ENCODE data around the gene GBA3.

DNA sequence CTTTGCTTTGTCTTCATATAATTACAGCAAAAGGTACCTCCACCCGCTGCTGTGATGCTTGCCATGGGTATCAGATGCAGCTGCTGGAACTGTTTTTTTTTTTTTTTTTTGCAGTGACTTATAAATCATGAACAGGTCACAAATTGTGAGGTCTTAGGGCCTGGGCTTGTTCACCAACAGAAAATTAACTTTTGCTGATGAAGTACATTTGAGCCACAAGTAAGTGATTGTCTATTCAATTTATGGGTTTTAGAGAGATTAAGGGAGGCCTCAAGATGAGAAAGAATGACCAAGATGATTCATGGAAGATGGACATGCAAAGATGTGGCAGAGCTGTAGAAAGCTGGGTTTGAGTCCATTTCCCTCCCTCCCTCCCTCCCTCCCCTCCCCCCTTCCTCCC lies 18.0 kb upstream of the GBA3 start:
- TF ChIP-seq, protein P1, sequence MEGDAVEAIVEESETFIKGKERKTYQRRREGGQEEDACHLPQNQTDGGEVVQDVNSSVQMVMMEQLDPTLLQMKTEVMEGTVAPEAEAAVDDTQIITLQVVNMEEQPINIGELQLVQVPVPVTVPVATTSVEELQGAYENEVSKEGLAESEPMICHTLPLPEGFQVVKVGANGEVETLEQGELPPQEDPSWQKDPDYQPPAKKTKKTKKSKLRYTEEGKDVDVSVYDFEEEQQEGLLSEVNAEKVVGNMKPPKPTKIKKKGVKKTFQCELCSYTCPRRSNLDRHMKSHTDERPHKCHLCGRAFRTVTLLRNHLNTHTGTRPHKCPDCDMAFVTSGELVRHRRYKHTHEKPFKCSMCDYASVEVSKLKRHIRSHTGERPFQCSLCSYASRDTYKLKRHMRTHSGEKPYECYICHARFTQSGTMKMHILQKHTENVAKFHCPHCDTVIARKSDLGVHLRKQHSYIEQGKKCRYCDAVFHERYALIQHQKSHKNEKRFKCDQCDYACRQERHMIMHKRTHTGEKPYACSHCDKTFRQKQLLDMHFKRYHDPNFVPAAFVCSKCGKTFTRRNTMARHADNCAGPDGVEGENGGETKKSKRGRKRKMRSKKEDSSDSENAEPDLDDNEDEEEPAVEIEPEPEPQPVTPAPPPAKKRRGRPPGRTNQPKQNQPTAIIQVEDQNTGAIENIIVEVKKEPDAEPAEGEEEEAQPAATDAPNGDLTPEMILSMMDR (conservative IDR thresholded peaks at IDR 0.05), result no peak
- TF ChIP-seq ZFX (IDR thresholded peaks at IDR 0.05), result no peak

Measured in C4-2B (cell line).